ENCODE data around the gene ABCC4.

DNA sequence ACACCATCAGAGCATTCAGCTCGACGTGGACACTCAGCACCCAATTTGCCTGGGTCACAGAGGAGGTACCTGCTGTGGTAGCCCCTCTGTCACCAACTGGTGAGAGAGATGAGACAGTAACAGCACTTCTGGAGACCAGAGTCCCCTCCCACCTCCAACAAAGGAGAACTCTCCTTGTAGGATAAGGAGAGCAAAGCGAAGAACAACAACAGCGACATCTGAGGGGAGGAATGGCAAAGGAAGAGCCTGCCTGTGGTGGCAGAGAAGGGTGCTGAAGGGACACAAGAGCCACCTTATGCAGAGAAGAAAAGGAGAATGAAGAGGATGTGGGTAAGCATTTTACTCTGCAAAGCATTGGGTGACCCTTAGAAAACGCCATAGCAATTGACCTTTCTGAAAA is 167.8 kb downstream of the ABCC4 start:
- TF ChIP-seq, protein P1, sequence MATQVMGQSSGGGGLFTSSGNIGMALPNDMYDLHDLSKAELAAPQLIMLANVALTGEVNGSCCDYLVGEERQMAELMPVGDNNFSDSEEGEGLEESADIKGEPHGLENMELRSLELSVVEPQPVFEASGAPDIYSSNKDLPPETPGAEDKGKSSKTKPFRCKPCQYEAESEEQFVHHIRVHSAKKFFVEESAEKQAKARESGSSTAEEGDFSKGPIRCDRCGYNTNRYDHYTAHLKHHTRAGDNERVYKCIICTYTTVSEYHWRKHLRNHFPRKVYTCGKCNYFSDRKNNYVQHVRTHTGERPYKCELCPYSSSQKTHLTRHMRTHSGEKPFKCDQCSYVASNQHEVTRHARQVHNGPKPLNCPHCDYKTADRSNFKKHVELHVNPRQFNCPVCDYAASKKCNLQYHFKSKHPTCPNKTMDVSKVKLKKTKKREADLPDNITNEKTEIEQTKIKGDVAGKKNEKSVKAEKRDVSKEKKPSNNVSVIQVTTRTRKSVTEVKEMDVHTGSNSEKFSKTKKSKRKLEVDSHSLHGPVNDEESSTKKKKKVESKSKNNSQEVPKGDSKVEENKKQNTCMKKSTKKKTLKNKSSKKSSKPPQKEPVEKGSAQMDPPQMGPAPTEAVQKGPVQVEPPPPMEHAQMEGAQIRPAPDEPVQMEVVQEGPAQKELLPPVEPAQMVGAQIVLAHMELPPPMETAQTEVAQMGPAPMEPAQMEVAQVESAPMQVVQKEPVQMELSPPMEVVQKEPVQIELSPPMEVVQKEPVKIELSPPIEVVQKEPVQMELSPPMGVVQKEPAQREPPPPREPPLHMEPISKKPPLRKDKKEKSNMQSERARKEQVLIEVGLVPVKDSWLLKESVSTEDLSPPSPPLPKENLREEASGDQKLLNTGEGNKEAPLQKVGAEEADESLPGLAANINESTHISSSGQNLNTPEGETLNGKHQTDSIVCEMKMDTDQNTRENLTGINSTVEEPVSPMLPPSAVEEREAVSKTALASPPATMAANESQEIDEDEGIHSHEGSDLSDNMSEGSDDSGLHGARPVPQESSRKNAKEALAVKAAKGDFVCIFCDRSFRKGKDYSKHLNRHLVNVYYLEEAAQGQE (IDR thresholded peaks at IDR 0.05; ENCODE audit: borderline replicate concordance): no peak
- TF ChIP-seq, protein P2, sequence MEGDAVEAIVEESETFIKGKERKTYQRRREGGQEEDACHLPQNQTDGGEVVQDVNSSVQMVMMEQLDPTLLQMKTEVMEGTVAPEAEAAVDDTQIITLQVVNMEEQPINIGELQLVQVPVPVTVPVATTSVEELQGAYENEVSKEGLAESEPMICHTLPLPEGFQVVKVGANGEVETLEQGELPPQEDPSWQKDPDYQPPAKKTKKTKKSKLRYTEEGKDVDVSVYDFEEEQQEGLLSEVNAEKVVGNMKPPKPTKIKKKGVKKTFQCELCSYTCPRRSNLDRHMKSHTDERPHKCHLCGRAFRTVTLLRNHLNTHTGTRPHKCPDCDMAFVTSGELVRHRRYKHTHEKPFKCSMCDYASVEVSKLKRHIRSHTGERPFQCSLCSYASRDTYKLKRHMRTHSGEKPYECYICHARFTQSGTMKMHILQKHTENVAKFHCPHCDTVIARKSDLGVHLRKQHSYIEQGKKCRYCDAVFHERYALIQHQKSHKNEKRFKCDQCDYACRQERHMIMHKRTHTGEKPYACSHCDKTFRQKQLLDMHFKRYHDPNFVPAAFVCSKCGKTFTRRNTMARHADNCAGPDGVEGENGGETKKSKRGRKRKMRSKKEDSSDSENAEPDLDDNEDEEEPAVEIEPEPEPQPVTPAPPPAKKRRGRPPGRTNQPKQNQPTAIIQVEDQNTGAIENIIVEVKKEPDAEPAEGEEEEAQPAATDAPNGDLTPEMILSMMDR (IDR thresholded peaks at IDR 0.05; ENCODE audit: poor library complexity, severe bottlenecking): no peak
- no peak for TF ChIP-seq MXI1 (conservative IDR thresholded peaks at IDR 0.05; ENCODE audit: poor library complexity, severe bottlenecking)
- no peak for TF ChIP-seq POLR2AphosphoS5 (IDR thresholded peaks at IDR 0.05)
- no peak for TF ChIP-seq EZH2 (IDR thresholded peaks at IDR 0.05; ENCODE audit: borderline replicate concordance, insufficient read depth, low read length, poor library complexity, severe bottlenecking)
- no peak for TF ChIP-seq TAF1 (IDR thresholded peaks at IDR 0.05; ENCODE audit: low read depth)
- TF ChIP-seq RAD21 (conservative IDR thresholded peaks at IDR 0.05): no peak
- TF ChIP-seq EP300 (conservative IDR thresholded peaks at IDR 0.05; ENCODE audit: poor library complexity, severe bottlenecking): no peak

Measured in neural cell (in vitro differentiated cells).